Measurements from ENCODE around the gene PSME1. TPM values are rescaled to one million over a fixed set of nuclear protein-coding genes. Genes with fewer than 3 reads are reported as not detected.

Gene PSME1
- total RNA-seq, 2 donors from 2014 or later: 355 to 401 TPM

GRCh38 chr14:24117179-24117578 is 18.8 kb upstream of the PSME1 start:
- Mint-ChIP-seq H3K27ac (no peak overlapping the region), H3K36me3 (peaks cover 27 to 48% of the 10 kb centered on the region in 2 donors), H3K9me3 (no peaks in the 10 kb centered on the region)
- DNase-seq (ENCODE audit: low spot score in 2 of 2) (no peak), ATAC-seq (no peak)

- DNase-seq (ENCODE audit: low spot score in 2 of 2) (no peak), ATAC-seq (no peak)
- Mint-ChIP-seq H3K9me3 (no peaks in the 10 kb centered on the region), H3K36me3 (peaks cover 27 to 48% of the 10 kb centered on the region in 2 donors), H3K27ac (peak overlapping the region in 1 of 2 donors; percentile 34)
Measured at GRCh38 chr14:24119691-24120090, 16.3 kb upstream of the PSME1 start.

GRCh38 chr14:24121210-24121609 is 14.8 kb upstream of the PSME1 start:
- ATAC-seq (no peak), DNase-seq (ENCODE audit: low spot score in 2 of 2) (no peak)
- peaks cover 19 to 35% of the 10 kb centered on the region in 2 donors for H3K36me3 Mint-ChIP-seq
- H3K9me3 Mint-ChIP-seq: no peaks in the 10 kb centered on the region
- H3K27ac Mint-ChIP-seq: no peak overlapping the region

GRCh38 chr14:24122416-24122815 is 13.6 kb upstream of the PSME1 start:
- Mint-ChIP-seq H3K9me3 (no peaks in the 10 kb centered on the region), H3K36me3 (peaks cover 11 to 23% of the 10 kb centered on the region in 2 donors), H3K27ac (no peak overlapping the region)
- ATAC-seq: no peak
- no peak for DNase-seq (ENCODE audit: low spot score in 2 of 2)

- no peak for DNase-seq (ENCODE audit: low spot score in 2 of 2)
- peaks cover 11 to 18% of the 10 kb centered on the region in 2 donors for H3K36me3 Mint-ChIP-seq
- ATAC-seq: peak in 1 of 2 donors; percentile 16
- H3K9me3 Mint-ChIP-seq: no peaks in the 10 kb centered on the region
- H3K27ac Mint-ChIP-seq: peak overlapping the region in 1 of 2 donors; percentile 73
Measured at GRCh38 chr14:24122898-24123297, 13.1 kb upstream of the PSME1 start.

- Mint-ChIP-seq H3K36me3 (peaks cover 6 to 10% of the 10 kb centered on the region in 2 donors), H3K9me3 (no peaks in the 10 kb centered on the region), H3K27ac (peak overlapping the region in 1 of 2 donors; percentile 50)
- no peak for DNase-seq (ENCODE audit: low spot score in 2 of 2)
- peak in 1 of 2 donors; percentile 36 for ATAC-seq
Measured at GRCh38 chr14:24123424-24124417, 12.3 kb upstream of the PSME1 start.

GRCh38 chr14:24126939-24127338 is 9.1 kb upstream of the PSME1 start:
- DNase-seq (ENCODE audit: low spot score in 2 of 2): no peak
- H3K27ac Mint-ChIP-seq: no peak overlapping the region
- ATAC-seq: no peak
- H3K9me3 Mint-ChIP-seq: no peaks in the 10 kb centered on the region
- H3K36me3 Mint-ChIP-seq: no peaks in the 10 kb centered on the region

- H3K36me3 Mint-ChIP-seq: no peaks in the 10 kb centered on the region
- no peak for DNase-seq (ENCODE audit: low spot score in 2 of 2)
- ATAC-seq: no peak
- H3K9me3 Mint-ChIP-seq: no peaks in the 10 kb centered on the region
- no peak overlapping the region for H3K27ac Mint-ChIP-seq
Measured at GRCh38 chr14:24127673-24128072, 8.3 kb upstream of the PSME1 start.

GRCh38 chr14:24129410-24129998 is 6.5 kb upstream of the PSME1 start:
- H3K36me3 Mint-ChIP-seq: no peaks in the 10 kb centered on the region
- no peak for DNase-seq (ENCODE audit: low spot score in 2 of 2)
- H3K27ac Mint-ChIP-seq: no peak overlapping the region
- no peak for ATAC-seq
- no peaks in the 10 kb centered on the region for H3K9me3 Mint-ChIP-seq

- DNase-seq (ENCODE audit: low spot score in 2 of 2): no peak
- Mint-ChIP-seq H3K27ac (peak within 1 kb of the TSS in 1 of 2 donors; percentile 19), H3K9me3 (no peaks in the 10 kb centered on the region), H3K36me3 (no peaks in the 10 kb centered on the region)
- no peak for ATAC-seq
Measured at GRCh38 chr14:24130380-24130716, 5.6 kb upstream of the PSME1 start, which contains the start of gene FITM1. Gene FITM1, plus strand, starts transcription at chr14:24130659. Its CDS starts 905 bp downstream, at chr14:24131564.

- no peaks in the 10 kb centered on the region for H3K9me3 Mint-ChIP-seq
- no peak for ATAC-seq
- peak overlapping the region in 1 of 2 donors; percentile 19 for H3K27ac Mint-ChIP-seq
- no peaks in the 10 kb centered on the region for H3K36me3 Mint-ChIP-seq
- no peak for DNase-seq (ENCODE audit: low spot score in 2 of 2)
Measured at GRCh38 chr14:24130717-24131548, 5.1 kb upstream of the PSME1 start.

- H3K27ac Mint-ChIP-seq: peak overlapping the region; percentile 33 to 84
- ATAC-seq (no peak), DNase-seq (ENCODE audit: low spot score in 2 of 2) (no peak)
- H3K9me3 Mint-ChIP-seq: no peaks in the 10 kb centered on the region
- H3K36me3 Mint-ChIP-seq: peaks cover 2% of the 10 kb centered on the region in 2 donors
Measured at GRCh38 chr14:24131549-24131966, 4.4 kb upstream of the PSME1 start.

GRCh38 chr14:24132061-24132685 is 3.8 kb upstream of the PSME1 start:
- Mint-ChIP-seq H3K36me3 (peaks cover 8% of the 10 kb centered on the region in 2 donors), H3K27ac (peak overlapping the region; percentile 84 to 92), H3K9me3 (no peaks in the 10 kb centered on the region)
- DNase-seq (ENCODE audit: low spot score in 2 of 2) (no peak), ATAC-seq (no peak)

- H3K27ac Mint-ChIP-seq: peak overlapping the region; percentile 84 to 92
- peaks cover 12% of the 10 kb centered on the region in 2 donors for H3K36me3 Mint-ChIP-seq
- no peaks in the 10 kb centered on the region for H3K9me3 Mint-ChIP-seq
- DNase-seq (ENCODE audit: low spot score in 2 of 2) (no peak), ATAC-seq (no peak)
Measured at GRCh38 chr14:24132976-24133375, 3.0 kb upstream of the PSME1 start.

GRCh38 chr14:24133735-24134134 is 2.3 kb upstream of the PSME1 start:
- ATAC-seq (no peak), DNase-seq (ENCODE audit: low spot score in 2 of 2) (no peak)
- H3K9me3 Mint-ChIP-seq: no peaks in the 10 kb centered on the region
- no peak overlapping the region for H3K27ac Mint-ChIP-seq
- peaks cover 19 to 20% of the 10 kb centered on the region in 2 donors for H3K36me3 Mint-ChIP-seq

GRCh38 chr14:24135584-24135833 is 485 bp upstream of the PSME1 start:
- H3K36me3 Mint-ChIP-seq: peaks cover 31 to 32% of the 10 kb centered on the region in 2 donors
- DNase-seq (ENCODE audit: low spot score in 2 of 2) (peak in 1 of 2 donors; percentile 21), ATAC-seq (peak; percentile 5 to 14)
- H3K27ac Mint-ChIP-seq: peak overlapping the region; percentile 76 to 92
- no peaks in the 10 kb centered on the region for H3K9me3 Mint-ChIP-seq

Measured in activated naive CD4-positive, alpha-beta T cell treated with anti-CD3 and anti-CD28 coated beads, Interleukin-2, amount 50 U/mL, for 72 hours (primary cell).